Measurements from ENCODE around the gene EOLA2. TPM values are rescaled to one million over a fixed set of nuclear protein-coding genes. Genes with fewer than 3 reads are reported as not detected.

The EOLA2 gene
- total RNA-seq, 1 donor from 2014 or later: 38.4 TPM

DNA sequence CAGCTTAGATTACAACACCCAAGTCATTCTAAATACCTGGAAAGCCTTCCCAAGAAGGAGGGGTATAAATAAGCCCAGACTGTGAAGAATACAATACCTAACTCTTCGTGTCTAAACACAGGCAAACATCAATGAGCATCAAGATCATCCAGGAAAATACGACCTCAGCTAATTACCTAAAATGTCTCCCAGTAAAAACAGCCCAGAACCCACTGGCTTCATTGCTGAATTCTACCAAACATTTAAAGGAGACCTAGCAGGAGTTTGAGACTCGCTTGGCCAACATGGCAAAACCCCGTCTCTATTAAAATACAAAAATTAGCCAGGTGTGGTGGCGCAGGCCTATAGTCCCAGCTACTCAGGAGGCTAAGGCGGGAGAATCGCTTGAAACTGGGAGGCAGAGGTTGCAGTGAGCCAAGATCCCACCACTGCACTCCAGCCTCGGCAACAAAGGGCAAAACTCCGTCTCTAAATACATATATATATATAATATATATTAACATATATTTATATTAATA is 28.1 kb downstream of the EOLA2 start:
- ChIA-PET CTCF (no interaction called here), POLR2A (no interaction called here)
- DNase-seq (no peak), ATAC-seq (ENCODE audit: low read depth) (no peak)
- no peak overlapping the region for H3K4me3 Mint-ChIP-seq
- no peaks in the 10 kb centered on the region for H3K36me3 Mint-ChIP-seq (ENCODE audit: low read depth)
- intact Hi-C loops (cut with micrococcal nuclease): no loop called here
- no peaks in the 10 kb centered on the region for H3K27me3 Mint-ChIP-seq
- TF ChIP-seq CTCF (IDR thresholded peaks at IDR 0.05): no peak
- no peak overlapping the region for H3K27ac Mint-ChIP-seq
- peaks cover 4% of the 10 kb centered on the region for H3K9me3 Mint-ChIP-seq
- no peaks in the 10 kb centered on the region for H3K4me1 Mint-ChIP-seq

- ChIA-PET POLR2A (no interaction called here), CTCF (no interaction called here)
- Mint-ChIP-seq H3K36me3 (ENCODE audit: low read depth) (no peaks in the 10 kb centered on the region), H3K4me1 (no peaks in the 10 kb centered on the region), H3K9me3 (peaks cover 4% of the 10 kb centered on the region), H3K27me3 (no peaks in the 10 kb centered on the region), H3K4me3 (no peak overlapping the region), H3K27ac (no peak overlapping the region)
- ATAC-seq (ENCODE audit: low read depth) (no peak), DNase-seq (no peak)
- TF ChIP-seq CTCF (IDR thresholded peaks at IDR 0.05): no peak
- intact Hi-C loops (cut with micrococcal nuclease): no loop called here
Measured at GRCh38 chrX:149909324-149910177, 28.7 kb downstream of the EOLA2 start.

GRCh38 chrX:149908727-149909126 is 29.6 kb downstream of the EOLA2 start:
- intact Hi-C loops (cut with micrococcal nuclease): no loop called here
- no peaks in the 10 kb centered on the region for H3K36me3 Mint-ChIP-seq (ENCODE audit: low read depth)
- H3K27me3 Mint-ChIP-seq: no peaks in the 10 kb centered on the region
- ATAC-seq (ENCODE audit: low read depth) (no peak), DNase-seq (no peak)
- ChIA-PET CTCF (no interaction called here), POLR2A (no interaction called here)
- no peak overlapping the region for H3K27ac Mint-ChIP-seq
- no peak for TF ChIP-seq CTCF (IDR thresholded peaks at IDR 0.05)
- H3K9me3 Mint-ChIP-seq: peaks cover 4% of the 10 kb centered on the region
- no peaks in the 10 kb centered on the region for H3K4me1 Mint-ChIP-seq
- no peak overlapping the region for H3K4me3 Mint-ChIP-seq

DNA sequence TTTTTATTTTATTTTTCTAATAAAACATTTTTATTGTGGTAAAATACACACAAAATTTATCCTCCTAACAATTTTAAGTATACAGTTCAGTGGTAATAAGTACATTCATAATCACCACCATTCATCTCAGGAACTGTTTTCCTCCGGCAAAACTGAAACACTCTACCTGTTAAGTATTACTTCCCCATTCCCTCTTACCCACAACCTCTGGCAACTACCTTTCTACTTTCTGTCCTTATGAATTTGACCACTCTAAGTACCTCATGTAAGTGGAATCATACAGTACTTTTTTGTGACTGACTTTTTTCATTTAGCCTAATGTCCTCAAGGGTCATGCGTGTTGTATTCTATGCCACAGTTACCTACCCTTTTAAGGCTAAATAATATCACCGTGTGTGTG is 30.0 kb downstream of the EOLA2 start:
- ATAC-seq (ENCODE audit: low read depth) (no peak), DNase-seq (no peak)
- Mint-ChIP-seq H3K27me3 (no peaks in the 10 kb centered on the region), H3K9me3 (peaks cover 2% of the 10 kb centered on the region), H3K27ac (no peak overlapping the region), H3K36me3 (ENCODE audit: low read depth) (no peaks in the 10 kb centered on the region), H3K4me1 (no peaks in the 10 kb centered on the region), H3K4me3 (no peak overlapping the region)
- ChIA-PET POLR2A (no interaction called here), CTCF (no interaction called here)
- intact Hi-C loops (cut with micrococcal nuclease): no loop called here
- TF ChIP-seq CTCF (IDR thresholded peaks at IDR 0.05): no peak

- no peaks in the 10 kb centered on the region for H3K36me3 Mint-ChIP-seq (ENCODE audit: low read depth)
- ChIA-PET POLR2A (no interaction called here), CTCF (no interaction called here)
- H3K27ac Mint-ChIP-seq: no peak overlapping the region
- H3K4me3 Mint-ChIP-seq: no peak overlapping the region
- DNase-seq (no peak), ATAC-seq (ENCODE audit: low read depth) (no peak)
- TF ChIP-seq CTCF (IDR thresholded peaks at IDR 0.05): no peak
- no peaks in the 10 kb centered on the region for H3K27me3 Mint-ChIP-seq
- intact Hi-C loops (cut with micrococcal nuclease): no loop called here
- no peaks in the 10 kb centered on the region for H3K9me3 Mint-ChIP-seq
- no peaks in the 10 kb centered on the region for H3K4me1 Mint-ChIP-seq
Measured at GRCh38 chrX:149903889-149904748, 34.2 kb downstream of the EOLA2 start.
